Right renal cortex interstitium (tissue), 3 donors: ENCODE results near the gene ADIPOR2. TPM values are rescaled to one million over a fixed set of nuclear protein-coding genes. Genes with fewer than 3 reads are reported as not detected.

ENCODE experiments used
- polyA plus RNA-seq, 3 donors: library from polyadenylated mRNA; unstranded; fragments of 120-200 nt; gene quantifications; one replicate each; pipeline ENCODE4 v1.2.1, GENCODE V29; 2013; ENCODE audit not compliant: insufficient read length in 3 of 3

ADIPOR2 gene
- polyA plus RNA-seq, 3 donors, result 49.3 to 52.2 (median 49.5) TPM

Other genes with a start within 250 kb of the ADIPOR2 start
- 10 to 100 TPM; 10.7 to 12.4 (median 10.8) TPM for gene FBXL14, start 96.5 kb upstream of the ADIPOR2 start, polyA plus RNA-seq
- 1 to 10 TPM; 5.1 to 6.0 (median 5.3) TPM for gene WNT5B, start 61.8 kb upstream of the ADIPOR2 start, polyA plus RNA-seq
- gene LRTM2, start 129.5 kb downstream of the ADIPOR2 start, polyA plus RNA-seq, result under 1 TPM; 0.31 to 0.42 (median 0.33) TPM
- 1 to 10 TPM; 1.8 to 2.4 (median 2.3) TPM for gene CACNA2D4, start 227.6 kb downstream of the ADIPOR2 start, polyA plus RNA-seq